ENCODE data around the gene CPA3. TPM values are rescaled to one million over a fixed set of nuclear protein-coding genes. Genes with fewer than 3 reads are reported as not detected.

Gene CPA3
- total and polyA plus RNA-seq, 2 experiments from 2014 or later = not detected

DNA sequence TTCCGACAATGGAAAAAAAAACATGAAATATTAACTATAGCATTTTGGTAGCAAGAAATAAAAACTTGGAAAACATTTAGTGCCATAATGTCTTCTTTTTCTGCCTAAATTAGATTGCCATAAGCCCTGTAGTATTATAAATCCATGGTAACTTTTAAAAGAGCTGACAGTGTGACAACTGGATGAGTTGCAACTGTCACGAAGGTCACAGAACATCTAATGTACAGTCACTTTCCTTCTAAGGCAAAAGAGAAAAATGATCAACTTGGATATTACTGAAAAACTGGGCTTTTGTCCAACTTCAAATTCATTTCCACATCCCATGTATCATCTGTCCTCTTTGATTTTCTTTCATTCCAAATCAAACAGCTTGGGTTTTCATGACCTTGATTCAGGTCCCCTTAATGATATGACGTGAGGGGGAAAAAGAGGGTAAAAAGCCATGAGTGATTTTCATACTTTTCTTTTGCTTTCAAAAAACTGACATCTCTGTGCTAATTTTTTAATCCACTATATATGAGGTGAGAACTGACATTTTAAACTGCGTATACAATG, 36.9 kb upstream of the CPA3 start:
- 88 to 90% methylated on average over 4 of the region's 4 CpGs for WGBS, 2 experiments (ENCODE audit: low coverage in 1 of 2, low lambda C conversion rate in 2 of 2, missing lambda C conversion rate in 2 of 2)
- no peak for TF ChIP-seq EZH2phosphoT487 (IDR thresholded peaks at IDR 0.05; ENCODE audit: insufficient read depth, low read depth)
- no peak for TF ChIP-seq EZH2 (IDR thresholded peaks at IDR 0.05; ENCODE audit: insufficient read depth, poor library complexity, severe bottlenecking)
- Histone ChIP-seq H3K9ac (no peak overlapping the region), H3K4me3 (no peak overlapping the region), H3K9me3 (ENCODE audit: low read depth) (no peaks in the 10 kb centered on the region), H3K36me3 (ENCODE audit: low read depth) (no peaks in the 10 kb centered on the region), H4K20me1 (ENCODE audit: insufficient read depth) (no peaks in the 10 kb centered on the region), H2AFZ (no peak overlapping the region), H3K79me2 (ENCODE audit: insufficient read depth) (no peaks in the 10 kb centered on the region), H3K4me2 (ENCODE audit: unreplicated experiment) (no peak overlapping the region), H3F3A (ENCODE audit: insufficient read depth) (no peaks in the 10 kb centered on the region), H3K9me2 (ENCODE audit: insufficient read depth) (no peaks in the 10 kb centered on the region), H3K4me1 (ENCODE audit: insufficient read depth) (no peaks in the 10 kb centered on the region), H3K27me3 (replicated peaks; ENCODE audit: insufficient read depth) (no peaks in the 10 kb centered on the region), H3K27ac (no peak overlapping the region)
- no peak for DNase-seq
- in situ Hi-C loops (cut with MboI) = no loop called here

DNA sequence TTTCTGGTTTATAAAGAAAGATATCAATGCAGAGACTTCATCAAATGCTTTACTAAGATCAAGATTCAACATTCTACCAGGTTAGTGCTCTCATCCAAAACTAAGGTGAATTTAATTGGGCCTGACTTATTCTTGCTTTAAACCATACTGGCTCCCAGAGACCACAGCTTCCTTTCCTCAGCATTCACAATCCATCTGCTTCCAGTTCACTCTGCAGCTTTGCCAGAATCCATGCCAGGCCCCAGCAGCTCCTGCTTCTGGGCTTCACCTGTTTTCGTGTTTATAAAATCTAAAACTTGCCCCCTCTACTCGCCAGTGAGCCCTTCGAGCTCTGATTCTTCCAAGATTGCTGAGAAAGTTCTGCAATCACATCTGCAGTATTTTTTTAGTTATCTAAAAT, 35.2 kb upstream of the CPA3 start:
- Histone ChIP-seq H3K4me1 (ENCODE audit: insufficient read depth) (no peaks in the 10 kb centered on the region), H3K79me2 (ENCODE audit: insufficient read depth) (no peaks in the 10 kb centered on the region), H3K36me3 (ENCODE audit: low read depth) (no peaks in the 10 kb centered on the region), H3K27me3 (replicated peaks; ENCODE audit: insufficient read depth) (no peaks in the 10 kb centered on the region), H3K27ac (no peak overlapping the region), H3K4me2 (ENCODE audit: unreplicated experiment) (no peak overlapping the region), H3K9me2 (ENCODE audit: insufficient read depth) (no peaks in the 10 kb centered on the region), H3F3A (ENCODE audit: insufficient read depth) (no peaks in the 10 kb centered on the region), H3K4me3 (no peak overlapping the region), H3K9ac (no peak overlapping the region), H2AFZ (no peak overlapping the region), H3K9me3 (ENCODE audit: low read depth) (no peaks in the 10 kb centered on the region), H4K20me1 (ENCODE audit: insufficient read depth) (no peaks in the 10 kb centered on the region)
- DNase-seq = no peak
- in situ Hi-C loops (cut with MboI) = no loop called here
- TF ChIP-seq EZH2phosphoT487 (IDR thresholded peaks at IDR 0.05; ENCODE audit: insufficient read depth, low read depth) = no peak
- TF ChIP-seq EZH2 (IDR thresholded peaks at IDR 0.05; ENCODE audit: insufficient read depth, poor library complexity, severe bottlenecking) = no peak
- WGBS, 2 experiments (ENCODE audit: low coverage in 1 of 2, low lambda C conversion rate in 2 of 2, missing lambda C conversion rate in 2 of 2) = 75 to 84% methylated on average over 3 of the region's 3 CpGs

DNA sequence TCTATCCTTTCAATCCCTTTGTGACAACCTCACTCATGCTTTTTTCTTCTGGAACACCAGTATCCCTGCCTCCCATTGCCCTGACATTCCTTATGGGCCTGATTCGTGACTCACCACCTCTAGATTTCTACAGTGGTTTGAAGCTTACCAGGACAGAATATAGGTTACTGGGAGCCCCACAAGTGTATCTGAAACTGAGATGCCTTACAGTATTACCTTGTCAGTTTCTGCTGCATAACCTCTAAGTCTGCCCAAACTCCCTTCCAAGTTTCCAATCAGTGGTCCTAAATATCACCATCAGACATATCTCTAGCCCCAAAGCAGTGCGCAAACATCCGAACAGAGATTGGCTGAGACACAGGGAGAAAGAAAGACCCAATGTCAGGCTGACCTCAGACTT, 31.9 kb upstream of the CPA3 start:
- Histone ChIP-seq H3K9me2 (ENCODE audit: insufficient read depth) (no peaks in the 10 kb centered on the region), H3K4me1 (ENCODE audit: insufficient read depth) (no peaks in the 10 kb centered on the region), H3K27ac (no peak overlapping the region), H3K9ac (no peak overlapping the region), H3K9me3 (ENCODE audit: low read depth) (no peaks in the 10 kb centered on the region), H3F3A (ENCODE audit: insufficient read depth) (no peaks in the 10 kb centered on the region), H3K79me2 (ENCODE audit: insufficient read depth) (no peaks in the 10 kb centered on the region), H3K4me3 (no peak overlapping the region), H4K20me1 (ENCODE audit: insufficient read depth) (no peaks in the 10 kb centered on the region), H3K4me2 (ENCODE audit: unreplicated experiment) (no peak overlapping the region), H3K27me3 (replicated peaks; ENCODE audit: insufficient read depth) (no peaks in the 10 kb centered on the region), H3K36me3 (ENCODE audit: low read depth) (no peaks in the 10 kb centered on the region), H2AFZ (no peak overlapping the region)
- DNase-seq = no peak
- 83 to 90% methylated on average over 3 of the region's 3 CpGs for WGBS, 2 experiments (ENCODE audit: low coverage in 1 of 2, low lambda C conversion rate in 2 of 2, missing lambda C conversion rate in 2 of 2)
- in situ Hi-C loops (cut with MboI) = no loop called here
- TF ChIP-seq EZH2phosphoT487 (IDR thresholded peaks at IDR 0.05; ENCODE audit: insufficient read depth, low read depth) (no peak), EZH2 (IDR thresholded peaks at IDR 0.05; ENCODE audit: insufficient read depth, poor library complexity, severe bottlenecking) (no peak)

DNA sequence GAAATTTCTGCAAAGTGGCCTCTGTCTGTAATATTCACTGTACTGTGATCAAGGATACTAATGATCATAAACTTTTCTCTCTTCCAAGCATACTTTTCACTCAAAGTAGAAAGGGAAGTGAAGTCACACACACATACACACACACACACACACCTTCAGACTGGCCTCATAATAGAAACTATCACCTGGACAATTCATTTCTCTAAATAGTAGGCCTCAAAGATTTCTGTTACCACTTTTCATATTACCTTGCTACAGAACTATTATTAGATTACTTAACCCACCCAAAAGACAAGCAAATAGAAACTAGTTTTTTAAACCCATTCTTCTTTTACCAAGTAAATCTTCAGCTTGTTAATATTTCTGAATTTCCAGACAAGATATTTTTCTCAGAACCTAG, 25.3 kb upstream of the CPA3 start:
- in situ Hi-C loops (cut with MboI) = no loop called here
- no peak overlapping the region for H2AFZ ChIP-seq
- no peak overlapping the region for H3K27ac ChIP-seq
- DNase-seq = no peak
- no peak for TF ChIP-seq EZH2 (IDR thresholded peaks at IDR 0.05; ENCODE audit: insufficient read depth, poor library complexity, severe bottlenecking)
- no peak for TF ChIP-seq EZH2phosphoT487 (IDR thresholded peaks at IDR 0.05; ENCODE audit: insufficient read depth, low read depth)
- H3K27me3 ChIP-seq (replicated peaks; ENCODE audit: insufficient read depth) = no peaks in the 10 kb centered on the region
- no peaks in the 10 kb centered on the region for H3K4me1 ChIP-seq (ENCODE audit: insufficient read depth)
- no peaks in the 10 kb centered on the region for H3K79me2 ChIP-seq (ENCODE audit: insufficient read depth)
- no peaks in the 10 kb centered on the region for H3K36me3 ChIP-seq (ENCODE audit: low read depth)
- H3K9me2 ChIP-seq (ENCODE audit: insufficient read depth) = no peaks in the 10 kb centered on the region
- H3K4me2 ChIP-seq (ENCODE audit: unreplicated experiment) = no peak overlapping the region
- no peaks in the 10 kb centered on the region for H3F3A ChIP-seq (ENCODE audit: insufficient read depth)
- no peaks in the 10 kb centered on the region for H4K20me1 ChIP-seq (ENCODE audit: insufficient read depth)
- H3K4me3 ChIP-seq = no peak overlapping the region
- no peak overlapping the region for H3K9ac ChIP-seq
- no peaks in the 10 kb centered on the region for H3K9me3 ChIP-seq (ENCODE audit: low read depth)

DNA sequence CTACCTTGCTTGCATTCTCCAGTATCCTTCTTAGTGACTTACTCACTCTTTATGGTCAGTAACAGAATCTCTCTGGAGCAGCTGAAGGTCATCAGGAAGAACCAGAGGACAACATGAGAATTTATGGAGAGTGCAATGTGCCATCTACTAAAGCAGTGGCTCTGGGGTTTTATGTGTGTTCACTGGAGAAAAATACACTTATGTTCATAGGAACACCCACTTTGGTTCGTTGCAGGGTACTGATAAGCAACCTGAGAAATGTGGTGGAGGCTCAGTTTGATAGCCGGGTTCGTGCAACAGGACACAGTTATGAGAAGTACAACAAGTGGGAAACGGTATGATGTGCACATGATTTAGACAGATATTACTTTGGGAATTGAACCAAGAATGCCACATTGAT, 24.6 kb upstream of the CPA3 start:
- H3K36me3 ChIP-seq (ENCODE audit: low read depth) = no peaks in the 10 kb centered on the region
- no peak for DNase-seq
- WGBS, 2 experiments (ENCODE audit: low coverage in 1 of 2, low lambda C conversion rate in 2 of 2, missing lambda C conversion rate in 2 of 2) = 81% methylated on average over 4 of the region's 4 CpGs
- no peak overlapping the region for H2AFZ ChIP-seq
- no peaks in the 10 kb centered on the region for H3K9me3 ChIP-seq (ENCODE audit: low read depth)
- H3K4me2 ChIP-seq (ENCODE audit: unreplicated experiment) = no peak overlapping the region
- no peaks in the 10 kb centered on the region for H4K20me1 ChIP-seq (ENCODE audit: insufficient read depth)
- H3K4me1 ChIP-seq (ENCODE audit: insufficient read depth) = no peaks in the 10 kb centered on the region; the same call in 1 of the 2 replicates
- no peaks in the 10 kb centered on the region for H3K9me2 ChIP-seq (ENCODE audit: insufficient read depth)
- no peak overlapping the region for H3K4me3 ChIP-seq
- H3K9ac ChIP-seq = no peak overlapping the region
- H3K27ac ChIP-seq = no peak overlapping the region
- 0 out of 2 replicates have a peak, but pooled peaks cover 2% of the 10 kb centered on the region for H3F3A ChIP-seq (ENCODE audit: insufficient read depth)
- H3K79me2 ChIP-seq (ENCODE audit: insufficient read depth) = no peaks in the 10 kb centered on the region
- in situ Hi-C loops (cut with MboI) = no loop called here
- no peak for TF ChIP-seq EZH2phosphoT487 (IDR thresholded peaks at IDR 0.05; ENCODE audit: insufficient read depth, low read depth)
- no peak for TF ChIP-seq EZH2 (IDR thresholded peaks at IDR 0.05; ENCODE audit: insufficient read depth, poor library complexity, severe bottlenecking)
- no peaks in the 10 kb centered on the region for H3K27me3 ChIP-seq (replicated peaks; ENCODE audit: insufficient read depth)

Measured in GM23248 (cell line).